ENCODE data around the gene KRTAP5-8. TPM values are rescaled to one million over a fixed set of nuclear protein-coding genes. Genes with fewer than 3 reads are reported as not detected.

The KRTAP5-8 gene
- total and polyA plus RNA-seq, 2 experiments from 2014 or later: not detected

DNA sequence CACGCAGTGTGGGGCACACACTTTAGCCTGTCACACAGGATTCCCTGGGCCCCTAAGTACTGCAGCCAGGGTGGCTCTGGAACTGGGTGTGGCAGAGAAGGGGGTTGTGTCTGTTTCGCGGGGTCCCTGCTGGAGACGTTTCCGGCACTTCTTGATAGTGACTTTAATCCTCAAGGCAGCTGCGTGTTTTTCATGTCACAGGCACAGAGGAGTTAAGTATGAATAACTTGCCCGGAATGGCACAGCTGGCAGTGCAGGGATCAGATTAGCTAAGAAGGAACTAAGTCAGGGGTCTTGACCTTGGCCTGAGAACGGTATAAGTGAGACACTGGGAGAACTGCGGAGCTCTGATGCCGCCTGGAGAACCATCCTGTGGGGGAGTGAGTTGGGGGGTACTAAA is 18.3 kb upstream of the KRTAP5-8 start (continued):
- TF ChIP-seq, protein P1, sequence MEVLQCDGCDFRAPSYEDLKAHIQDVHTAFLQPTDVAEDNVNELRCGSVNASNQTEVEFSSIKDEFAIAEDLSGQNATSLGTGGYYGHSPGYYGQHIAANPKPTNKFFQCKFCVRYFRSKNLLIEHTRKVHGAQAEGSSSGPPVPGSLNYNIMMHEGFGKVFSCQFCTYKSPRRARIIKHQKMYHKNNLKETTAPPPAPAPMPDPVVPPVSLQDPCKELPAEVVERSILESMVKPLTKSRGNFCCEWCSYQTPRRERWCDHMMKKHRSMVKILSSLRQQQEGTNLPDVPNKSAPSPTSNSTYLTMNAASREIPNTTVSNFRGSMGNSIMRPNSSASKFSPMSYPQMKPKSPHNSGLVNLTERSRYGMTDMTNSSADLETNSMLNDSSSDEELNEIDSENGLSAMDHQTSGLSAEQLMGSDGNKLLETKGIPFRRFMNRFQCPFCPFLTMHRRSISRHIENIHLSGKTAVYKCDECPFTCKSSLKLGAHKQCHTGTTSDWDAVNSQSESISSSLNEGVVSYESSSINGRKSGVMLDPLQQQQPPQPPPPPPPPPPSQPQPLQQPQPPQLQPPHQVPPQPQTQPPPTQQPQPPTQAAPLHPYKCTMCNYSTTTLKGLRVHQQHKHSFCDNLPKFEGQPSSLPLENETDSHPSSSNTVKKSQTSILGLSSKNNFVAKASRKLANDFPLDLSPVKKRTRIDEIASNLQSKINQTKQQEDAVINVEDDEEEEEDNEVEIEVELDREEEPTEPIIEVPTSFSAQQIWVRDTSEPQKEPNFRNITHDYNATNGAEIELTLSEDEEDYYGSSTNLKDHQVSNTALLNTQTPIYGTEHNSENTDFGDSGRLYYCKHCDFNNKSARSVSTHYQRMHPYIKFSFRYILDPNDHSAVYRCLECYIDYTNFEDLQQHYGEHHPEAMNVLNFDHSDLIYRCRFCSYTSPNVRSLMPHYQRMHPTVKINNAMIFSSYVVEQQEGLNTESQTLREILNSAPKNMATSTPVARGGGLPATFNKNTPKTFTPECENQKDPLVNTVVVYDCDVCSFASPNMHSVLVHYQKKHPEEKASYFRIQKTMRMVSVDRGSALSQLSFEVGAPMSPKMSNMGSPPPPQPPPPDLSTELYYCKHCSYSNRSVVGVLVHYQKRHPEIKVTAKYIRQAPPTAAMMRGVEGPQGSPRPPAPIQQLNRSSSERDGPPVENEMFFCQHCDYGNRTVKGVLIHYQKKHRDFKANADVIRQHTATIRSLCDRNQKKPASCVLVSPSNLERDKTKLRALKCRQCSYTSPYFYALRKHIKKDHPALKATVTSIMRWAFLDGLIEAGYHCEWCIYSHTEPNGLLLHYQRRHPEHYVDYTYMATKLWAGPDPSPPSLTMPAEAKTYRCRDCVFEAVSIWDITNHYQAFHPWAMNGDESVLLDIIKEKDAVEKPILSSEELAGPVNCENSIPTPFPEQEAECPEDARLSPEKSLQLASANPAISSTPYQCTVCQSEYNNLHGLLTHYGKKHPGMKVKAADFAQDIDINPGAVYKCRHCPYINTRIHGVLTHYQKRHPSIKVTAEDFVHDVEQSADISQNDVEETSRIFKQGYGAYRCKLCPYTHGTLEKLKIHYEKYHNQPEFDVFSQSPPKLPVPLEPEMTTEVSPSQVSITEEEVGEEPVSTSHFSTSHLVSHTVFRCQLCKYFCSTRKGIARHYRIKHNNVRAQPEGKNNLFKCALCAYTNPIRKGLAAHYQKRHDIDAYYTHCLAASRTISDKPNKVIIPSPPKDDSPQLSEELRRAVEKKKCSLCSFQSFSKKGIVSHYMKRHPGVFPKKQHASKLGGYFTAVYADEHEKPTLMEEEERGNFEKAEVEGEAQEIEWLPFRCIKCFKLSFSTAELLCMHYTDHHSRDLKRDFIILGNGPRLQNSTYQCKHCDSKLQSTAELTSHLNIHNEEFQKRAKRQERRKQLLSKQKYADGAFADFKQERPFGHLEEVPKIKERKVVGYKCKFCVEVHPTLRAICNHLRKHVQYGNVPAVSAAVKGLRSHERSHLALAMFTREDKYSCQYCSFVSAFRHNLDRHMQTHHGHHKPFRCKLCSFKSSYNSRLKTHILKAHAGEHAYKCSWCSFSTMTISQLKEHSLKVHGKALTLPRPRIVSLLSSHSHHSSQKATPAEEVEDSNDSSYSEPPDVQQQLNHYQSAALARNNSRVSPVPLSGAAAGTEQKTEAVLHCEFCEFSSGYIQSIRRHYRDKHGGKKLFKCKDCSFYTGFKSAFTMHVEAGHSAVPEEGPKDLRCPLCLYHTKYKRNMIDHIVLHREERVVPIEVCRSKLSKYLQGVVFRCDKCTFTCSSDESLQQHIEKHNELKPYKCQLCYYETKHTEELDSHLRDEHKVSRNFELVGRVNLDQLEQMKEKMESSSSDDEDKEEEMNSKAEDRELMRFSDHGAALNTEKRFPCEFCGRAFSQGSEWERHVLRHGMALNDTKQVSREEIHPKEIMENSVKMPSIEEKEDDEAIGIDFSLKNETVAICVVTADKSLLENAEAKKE (CRISPR knock-in tag; IDR thresholded peaks at IDR 0.05): no peak
- TF ChIP-seq STAT1 (IDR thresholded peaks at IDR 0.05; ENCODE audit: unreplicated experiment) (no peak), JUNB (IDR thresholded peaks at IDR 0.05; ENCODE audit: unreplicated experiment) (no peak)

DNA sequence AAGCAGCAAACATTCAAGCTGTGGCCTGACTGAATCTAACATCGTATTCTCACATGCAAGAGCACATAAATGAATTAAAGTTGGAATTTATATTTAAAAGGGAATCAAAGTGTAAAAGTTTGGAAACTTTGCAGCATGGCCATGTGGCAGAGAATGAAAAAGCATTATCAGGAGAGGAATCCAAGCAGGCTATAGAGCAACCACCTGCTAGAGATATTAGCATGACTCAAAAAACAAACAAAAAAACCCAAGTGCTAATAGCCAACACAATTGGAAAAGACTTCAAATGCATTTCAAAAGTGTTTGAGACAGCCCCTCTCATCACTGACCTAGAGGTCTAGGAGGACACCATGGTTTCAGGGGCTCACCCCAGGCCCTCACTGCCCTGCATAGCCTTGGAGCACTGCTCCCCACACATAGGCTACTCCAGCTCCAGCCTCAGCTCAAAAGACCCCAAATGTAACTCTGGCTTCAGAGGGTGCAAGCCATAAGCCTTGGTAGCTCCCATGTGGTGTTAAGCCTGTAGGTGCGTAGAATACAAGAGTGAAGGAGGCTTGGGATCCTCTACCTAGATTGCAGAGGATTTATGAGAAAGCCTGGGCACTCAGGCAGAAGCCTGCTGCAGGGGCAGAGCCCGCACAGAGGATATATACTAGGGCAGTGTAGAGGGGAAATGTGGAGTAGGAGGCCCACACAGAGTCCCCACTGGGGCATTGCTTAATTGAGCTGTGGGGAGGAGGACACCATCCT is 12.5 kb upstream of the KRTAP5-8 start:
- Histone ChIP-seq H3K4me1 (ENCODE audit: insufficient read depth) (no peaks in the 10 kb centered on the region), H3K79me2 (replicated peaks; ENCODE audit: insufficient read depth) (no peaks in the 10 kb centered on the region), H3K4me3 (no peak overlapping the region), H3F3A (replicated peaks; ENCODE audit: low read depth) (no peaks in the 10 kb centered on the region), H2AFZ (no peak overlapping the region), H3K9me2 (ENCODE audit: insufficient read depth) (0 out of 2 replicates have a peak, but pooled peaks cover 6% of the 10 kb centered on the region), H3K36me3 (ENCODE audit: insufficient read depth) (no peaks in the 10 kb centered on the region), H3K4me2 (no peak overlapping the region), H3K27me3 (ENCODE audit: insufficient read depth) (no peaks in the 10 kb centered on the region), H3K27ac (ENCODE audit: low read depth) (no peak overlapping the region), H4K20me1 (replicated peaks; ENCODE audit: insufficient read depth) (no peaks in the 10 kb centered on the region)
- no peak for ATAC-seq
- DNase-seq (ENCODE audit: low spot score): no peak
- H3K4me3 Mint-ChIP-seq: no peak overlapping the region
- TF ChIP-seq ZNF331 (CRISPR knock-in tag; IDR thresholded peaks at IDR 0.05; ENCODE audit: low read depth) (no peak), EZH2 (IDR thresholded peaks at IDR 0.05; ENCODE audit: low read depth, unreplicated experiment) (no peak)
- H3K36me3 Mint-ChIP-seq (ENCODE audit: low read depth): no peaks in the 10 kb centered on the region
- no peaks in the 10 kb centered on the region; the same call in 2 of the 3 replicates for H3K9me3 Mint-ChIP-seq
- H3K27ac Mint-ChIP-seq: no peak overlapping the region
- peaks cover 2% of the 10 kb centered on the region; the same call in 1 of the 3 replicates for H3K4me1 Mint-ChIP-seq
- peaks cover 2% of the 10 kb centered on the region for H3K27me3 Mint-ChIP-seq (ENCODE audit: insufficient read depth, low read depth, poor library complexity)
